ENCODE results near the gene PHTF1.

DNA sequence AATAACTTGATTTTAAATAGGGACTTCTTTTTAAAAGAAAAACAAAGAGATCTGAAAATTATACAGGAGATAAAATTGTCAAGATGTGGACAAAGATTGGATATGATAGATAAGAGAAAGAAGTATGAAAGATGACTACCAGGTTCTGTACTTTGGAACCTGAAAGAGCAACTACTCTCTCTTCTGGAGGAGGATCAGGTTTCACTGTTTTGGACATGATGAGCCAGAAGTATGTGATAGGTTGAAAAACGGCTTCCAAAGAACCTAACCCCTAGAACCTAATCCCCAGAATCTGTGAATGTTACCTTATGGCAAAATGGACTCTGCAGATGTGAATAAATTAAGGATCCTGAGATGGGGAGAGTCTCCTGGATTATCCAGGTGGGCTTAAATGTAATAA, 26.8 kb upstream of the PHTF1 start:
- TF ChIP-seq CTCF (conservative IDR thresholded peaks at IDR 0.05; ENCODE audit: low read depth, low read length): no peak
- no peak for TF ChIP-seq POLR2A (IDR thresholded peaks at IDR 0.05; ENCODE audit: low read depth, low read length)
